Measurements from ENCODE around the gene CAMKMT.

The CAMKMT gene

GRCh38 chr2:44602446-44602845 lies 240.7 kb downstream of the CAMKMT start:
- DNase-seq, result no peak

- DNase-seq, result no peak
These were observed 243.8 kb downstream of the CAMKMT start for GRCh38 chr2:44605511-44605910.

GRCh38 chr2:44612276-44612675 lies 250.5 kb downstream of the CAMKMT start:
- DNase-seq, result no peak

- no peak for DNase-seq
These were observed 253.2 kb downstream of the CAMKMT start for GRCh38 chr2:44614940-44615339.

GRCh38 chr2:44615950-44616518 lies 254.3 kb downstream of the CAMKMT start:
- DNase-seq, result no peak

- DNase-seq, result peak in 1 of 5 experiments; percentile 78
These were observed 255.0 kb downstream of the CAMKMT start for GRCh38 chr2:44616667-44617155.

- DNase-seq, result no peak
These were observed 256.7 kb downstream of the CAMKMT start for GRCh38 chr2:44618251-44619023.

- no peak for DNase-seq
These were observed 258.6 kb downstream of the CAMKMT start for GRCh38 chr2:44620189-44620990.

GRCh38 chr2:44623622-44624351 lies 262.0 kb downstream of the CAMKMT start:
- no peak for DNase-seq

GRCh38 chr2:44628297-44628696 lies 266.6 kb downstream of the CAMKMT start:
- no peak for DNase-seq

GRCh38 chr2:44632931-44633689 lies 271.4 kb downstream of the CAMKMT start:
- DNase-seq, result peak in 1 of 5 experiments; percentile 7

GRCh38 chr2:44635725-44636124 lies 274.0 kb downstream of the CAMKMT start:
- no peak for DNase-seq

- no peak for DNase-seq
These were observed 276.9 kb downstream of the CAMKMT start for GRCh38 chr2:44638649-44639048.

- no peak for DNase-seq
These were observed 277.7 kb downstream of the CAMKMT start for GRCh38 chr2:44639399-44639798.

GRCh38 chr2:44642123-44642857 lies 280.5 kb downstream of the CAMKMT start:
- DNase-seq, result no peak

- no peak for DNase-seq
These were observed 284.2 kb downstream of the CAMKMT start for GRCh38 chr2:44645937-44646336.

- no peak for DNase-seq
These were observed 287.6 kb downstream of the CAMKMT start for GRCh38 chr2:44649381-44649780.

- DNase-seq, result no peak
These were observed 289.0 kb downstream of the CAMKMT start for GRCh38 chr2:44650796-44651195.

GRCh38 chr2:44651974-44652373 lies 290.2 kb downstream of the CAMKMT start:
- peak in 1 of 5 experiments; percentile 14 for DNase-seq

GRCh38 chr2:44652701-44653100 lies 291.0 kb downstream of the CAMKMT start:
- DNase-seq, result no peak

GRCh38 chr2:44655401-44655864 lies 293.7 kb downstream of the CAMKMT start:
- DNase-seq, result no peak
